A549 treated with Hydrocortisone at 1 μM for 4 hours (cell line): ENCODE data around the gene AFF2. TPM values are rescaled to one million over a fixed set of nuclear protein-coding genes. Genes with fewer than 3 reads are reported as not detected.

Experiments
- total RNA-seq: library from RNA; stranded (reverse); fragments of 200-300 nt; extraction: Qiagen RNA extraction; gene quantifications from 5 replicates; pipeline ENCODE4 v1.2.3, GENCODE V29; 2022

AFF2 gene
- not detected in 5 replicates for total RNA-seq

DNA sequence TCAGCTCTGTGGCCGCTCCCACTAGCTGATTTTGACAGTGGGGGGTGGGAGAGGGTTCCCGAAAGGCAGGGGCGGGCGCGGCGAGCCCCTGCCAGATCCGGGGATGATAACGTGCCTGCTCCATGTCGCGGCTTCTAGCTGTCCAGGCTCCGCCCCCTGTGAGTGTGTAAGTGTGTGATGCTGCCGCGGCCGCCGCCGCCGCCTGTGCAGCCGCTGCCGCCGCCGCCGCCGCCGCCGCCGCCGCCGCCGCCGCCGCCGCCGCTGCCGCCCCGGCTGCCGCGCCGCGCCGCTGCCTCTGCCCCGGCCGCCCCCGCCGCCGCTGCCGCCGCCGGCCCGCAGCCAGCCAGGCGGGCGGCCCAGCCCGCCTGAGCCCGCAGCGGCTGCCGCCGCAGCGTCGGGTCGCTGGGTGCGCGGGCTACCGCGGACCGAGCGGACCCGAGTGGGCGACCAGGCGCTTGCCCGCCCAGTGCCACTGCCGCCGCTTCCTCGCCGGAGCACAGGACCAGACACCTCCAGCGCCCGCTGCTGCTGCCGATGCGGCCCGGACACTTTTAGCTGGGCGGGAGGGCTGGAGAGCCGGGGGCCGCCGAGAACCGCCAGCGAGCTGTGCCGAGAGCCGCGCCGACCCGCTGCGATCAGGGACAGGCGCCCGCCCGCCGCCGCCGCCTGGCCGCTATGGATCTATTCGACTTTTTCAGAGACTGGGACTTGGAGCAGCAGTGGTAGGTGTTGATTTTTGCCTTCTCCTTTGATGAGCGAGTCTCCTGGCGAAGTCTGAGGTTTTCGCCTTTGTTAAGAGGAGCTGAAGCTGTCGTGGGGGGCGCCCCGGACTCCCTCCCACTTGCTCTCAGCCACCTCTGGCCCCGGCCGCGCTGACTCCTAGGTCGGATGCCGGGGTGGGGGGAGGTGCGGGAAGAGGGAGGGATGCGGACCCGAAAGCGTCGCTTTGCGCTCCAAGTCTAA lies at the start of gene AFF2:
TSS of gene AFF2 (plus strand) at position 195 of the 963 bp plus-strand sequence. CDS start at position 676, 481 bp downstream.

